ENCODE measurements around the gene DBNDD1.

- TF ChIP-seq CTCF (IDR thresholded peaks at IDR 0.05), result no peak
- peak; percentile 71 for TF ChIP-seq POLR2A (IDR thresholded peaks at IDR 0.05)
Measured at GRCh38 chr16:90046971-90047713, 27.9 kb upstream of the DBNDD1 start.
